LNCAP (cell line): Measurements from ENCODE around the gene KLC3.

Source experiments
- CTCF ChIP-seq: fragments of 450-650 bp; IDR thresholded peaks from 2 replicates; pipeline ENCODE4 v1.5.1; 2017; ENCODE audit warnings: mild to moderate bottlenecking

KLC3 gene

GRCh38 chr19:45340232-45340898 lies at the start of gene KLC3:
Gene KLC3, plus strand, starts transcription at chr19:45340750. Its CDS starts 4,792 bp downstream, at chr19:45345542.
- TF ChIP-seq CTCF, result no peak

GRCh38 chr19:45291834-45292233 lies 48.7 kb upstream of the KLC3 start:
- TF ChIP-seq CTCF, result no peak

- no peak for TF ChIP-seq CTCF
Measured at GRCh38 chr19:45293682-45294081, 46.9 kb upstream of the KLC3 start.

GRCh38 chr19:45294291-45295029 lies 46.1 kb upstream of the KLC3 start:
- no peak for TF ChIP-seq CTCF

- TF ChIP-seq CTCF, result no peak
Measured at GRCh38 chr19:45295873-45296272, 44.7 kb upstream of the KLC3 start.

- TF ChIP-seq CTCF, result no peak
Measured at GRCh38 chr19:45296355-45296754, 44.2 kb upstream of the KLC3 start.

- no peak for TF ChIP-seq CTCF
Measured at GRCh38 chr19:45297674-45298073, 42.9 kb upstream of the KLC3 start.
